Hepatocyte (in vitro differentiated cells): ENCODE measurements around the gene SORCS2. TPM values are rescaled to one million over a fixed set of nuclear protein-coding genes. Genes with fewer than 3 reads are reported as not detected.

ENCODE experiments used
- DNase-seq: peaks from one replicate; pipeline ENCODE4 v3.0.0-alpha.2; 2016; ENCODE audit warnings: low spot score
- H2AFZ ChIP-seq: fragments of 200-600 bp; sonication (generic); 2 replicates; pipeline ENCODE4 v1.6.0; 2016; ENCODE audit warnings: antibody characterized with exemption, mild to moderate bottlenecking
- H3K27ac ChIP-seq: fragments of 200-600 bp; sonication (generic); 2 replicates; pipeline ENCODE4 v1.5.1; 2016; ENCODE audit warnings: mild to moderate bottlenecking
- H3K27me3 ChIP-seq: fragments of 200-600 bp; sonication (generic); 2 replicates; pipeline ENCODE4 v1.6.1; 2016
- H3K36me3 ChIP-seq: fragments of 200-600 bp; sonication (generic); replicated peaks from 2 replicates; pipeline ENCODE4 v1.5.1; 2016; ENCODE audit warnings: low read depth; ENCODE audit not compliant: insufficient read depth
- H3K4me1 ChIP-seq: fragments of 200-600 bp; sonication (generic); 2 replicates; pipeline ENCODE4 v1.5.1; 2016; ENCODE audit warnings: mild to moderate bottlenecking, moderate library complexity; ENCODE audit not compliant: insufficient read depth
- H3K4me2 ChIP-seq: fragments of 200-600 bp; sonication (generic); 2 replicates; pipeline ENCODE4 v1.6.0; 2016
- H3K4me3 ChIP-seq: fragments of 200-600 bp; sonication (generic); 2 replicates; pipeline ENCODE4 v1.5.1; 2016; ENCODE audit warnings: mild to moderate bottlenecking
- H3K79me2 ChIP-seq: fragments of 200-600 bp; sonication (generic); 2 replicates; pipeline ENCODE4 v1.6.0; 2017; ENCODE audit warnings: mild to moderate bottlenecking
- H3K9me2 ChIP-seq: fragments of 200-600 bp; sonication (generic); replicated peaks from 2 replicates; pipeline ENCODE4 v1.6.0; 2017; ENCODE audit warnings: mild to moderate bottlenecking; ENCODE audit not compliant: insufficient read depth
- H3K9me3 ChIP-seq: fragments of 200-600 bp; sonication (generic); 2 replicates; pipeline ENCODE4 v1.5.1; 2016; ENCODE audit warnings: low read depth, mild to moderate bottlenecking
- H4K20me1 ChIP-seq: fragments of 200-600 bp; sonication (generic); 2 replicates; pipeline ENCODE4 v1.6.0; 2016; ENCODE audit warnings: mild to moderate bottlenecking; ENCODE audit not compliant: insufficient read depth, poor library complexity, severe bottlenecking
- EZH2 ChIP-seq: fragments of 200-600 bp; sonication (generic); IDR thresholded peaks from 2 replicates; pipeline ENCODE4 v1.6.1; 2016; ENCODE audit warnings: antibody characterized with exemption, mild to moderate bottlenecking, borderline replicate concordance
- EZH2phosphoT487 ChIP-seq: fragments of 200-600 bp; sonication (generic); IDR thresholded peaks from one replicate; pipeline ENCODE4 v1.6.1; 2018; ENCODE audit warnings: antibody characterized with exemption, mild to moderate bottlenecking, low read depth, moderate library complexity; ENCODE audit not compliant: unreplicated experiment, severe bottlenecking
- WGBS: methylation state at CpG from one replicate; pipeline ENCODE4 v1.1.6; 2016; ENCODE audit warnings: low lambda C conversion rate; ENCODE audit errors: missing lambda C conversion rate; 5-methylcytosine and 5-hydroxymethylcytosine counted together
- polyA plus RNA-seq: library from polyadenylated mRNA; unstranded; fragments of >200 nt; fragmentation: Nextera tagmentation; extraction: Ambion mirVana; gene quantifications from 2 replicates; pipeline ENCODE4 v1.2.1, GENCODE V29; 2016
- total RNA-seq: library from RNA; depleted of rRNA; stranded (reverse); fragments of >200 nt; gene quantifications from 2 replicates; pipeline ENCODE4 v1.2.3, GENCODE V29; 2014
- TF ChIP-seq, protein P1 (sequence below): fragments of 200-600 bp; sonication (generic); IDR thresholded peaks from 2 replicates; pipeline ENCODE4 v1.5.1; 2016; ENCODE audit warnings: antibody characterized with exemption, mild to moderate bottlenecking; ENCODE audit not compliant: poor library complexity

SORCS2 gene
- total and polyA plus RNA-seq, 2 experiments from 2014 or later: 1.6 to 4.8 TPM

DNA sequence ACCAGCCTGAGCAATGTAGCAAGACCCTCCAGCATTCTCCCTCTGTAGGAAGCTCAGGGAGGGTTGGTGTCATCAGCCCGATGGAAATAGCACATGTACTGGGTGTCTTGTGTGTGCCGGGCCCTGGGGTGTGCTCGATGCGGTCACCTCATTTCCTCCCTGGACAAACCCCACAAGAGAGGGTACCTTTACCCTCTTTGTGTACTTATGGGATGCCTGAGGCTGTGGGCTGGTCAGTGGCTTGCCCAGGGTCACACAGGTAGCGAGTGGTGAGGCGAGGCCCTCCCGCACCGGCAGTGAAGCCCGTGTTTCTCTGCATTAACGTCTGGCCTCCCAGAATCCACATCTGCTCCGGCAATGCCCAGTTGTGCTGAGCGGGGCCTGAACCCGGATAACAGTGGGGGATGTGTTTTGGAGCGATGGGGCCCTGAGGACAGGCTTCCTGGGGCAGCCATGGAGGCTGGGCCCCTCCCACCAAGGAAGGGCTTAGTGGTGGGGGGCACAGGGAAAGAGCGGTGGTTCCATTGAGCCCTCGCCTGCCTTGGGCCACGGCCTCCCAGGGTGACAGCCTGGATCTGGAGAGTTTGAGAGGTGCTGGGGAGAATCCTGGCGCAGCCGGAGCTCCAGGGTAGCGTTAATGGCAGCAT is 234.3 kb downstream of the SORCS2 start:
- H3K27ac ChIP-seq: no peak overlapping the region
- no peaks in the 10 kb centered on the region for H3K9me3 ChIP-seq
- no peaks in the 10 kb centered on the region for H3K27me3 ChIP-seq
- WGBS: 94% methylated on average over 20 of the region's 20 CpGs
- H3K4me2 ChIP-seq: no peak overlapping the region
- no peak for DNase-seq
- H3K4me1 ChIP-seq: peaks cover 8% of the 10 kb centered on the region
- no peak for TF ChIP-seq EZH2
- no peaks in the 10 kb centered on the region for H3K79me2 ChIP-seq
- no peak overlapping the region for H3K4me3 ChIP-seq
- no peaks in the 10 kb centered on the region for H4K20me1 ChIP-seq
- H3K36me3 ChIP-seq: no peaks in the 10 kb centered on the region
- H2AFZ ChIP-seq: no peak overlapping the region
- H3K9me2 ChIP-seq: no peaks in the 10 kb centered on the region

DNA sequence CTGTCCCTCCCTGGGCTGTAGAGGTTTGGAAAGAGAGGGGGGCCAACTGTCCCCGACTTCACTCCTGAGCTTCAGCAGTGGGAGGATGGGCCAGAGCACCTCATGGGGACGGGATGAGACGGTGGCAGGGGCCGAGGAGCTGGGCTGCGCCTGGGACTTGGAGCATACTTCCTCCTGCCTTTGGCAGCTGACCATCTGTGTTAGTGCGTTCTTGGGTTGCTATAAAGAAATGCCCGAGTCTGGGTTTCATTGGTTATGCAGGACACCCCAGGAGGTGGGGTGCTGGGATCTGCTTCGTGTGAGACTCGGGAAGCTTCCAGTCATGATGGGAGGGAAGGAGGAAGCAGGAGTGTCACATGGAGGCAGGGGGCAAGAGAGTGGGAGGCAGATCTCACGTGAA is 235.0 kb downstream of the SORCS2 start:
- Histone ChIP-seq H3K4me2 (no peak overlapping the region), H3K27ac (no peak overlapping the region), H3K9me3 (no peaks in the 10 kb centered on the region), H3K27me3 (no peaks in the 10 kb centered on the region), H4K20me1 (no peaks in the 10 kb centered on the region), H3K4me1 (peaks cover 8% of the 10 kb centered on the region), H3K36me3 (no peaks in the 10 kb centered on the region), H3K9me2 (no peaks in the 10 kb centered on the region), H2AFZ (no peak overlapping the region), H3K4me3 (no peak overlapping the region), H3K79me2 (no peaks in the 10 kb centered on the region)
- WGBS: 83% methylated on average over 10 of the region's 10 CpGs
- TF ChIP-seq EZH2phosphoT487: no peak
- no peak for TF ChIP-seq EZH2
- TF ChIP-seq, protein P1, sequence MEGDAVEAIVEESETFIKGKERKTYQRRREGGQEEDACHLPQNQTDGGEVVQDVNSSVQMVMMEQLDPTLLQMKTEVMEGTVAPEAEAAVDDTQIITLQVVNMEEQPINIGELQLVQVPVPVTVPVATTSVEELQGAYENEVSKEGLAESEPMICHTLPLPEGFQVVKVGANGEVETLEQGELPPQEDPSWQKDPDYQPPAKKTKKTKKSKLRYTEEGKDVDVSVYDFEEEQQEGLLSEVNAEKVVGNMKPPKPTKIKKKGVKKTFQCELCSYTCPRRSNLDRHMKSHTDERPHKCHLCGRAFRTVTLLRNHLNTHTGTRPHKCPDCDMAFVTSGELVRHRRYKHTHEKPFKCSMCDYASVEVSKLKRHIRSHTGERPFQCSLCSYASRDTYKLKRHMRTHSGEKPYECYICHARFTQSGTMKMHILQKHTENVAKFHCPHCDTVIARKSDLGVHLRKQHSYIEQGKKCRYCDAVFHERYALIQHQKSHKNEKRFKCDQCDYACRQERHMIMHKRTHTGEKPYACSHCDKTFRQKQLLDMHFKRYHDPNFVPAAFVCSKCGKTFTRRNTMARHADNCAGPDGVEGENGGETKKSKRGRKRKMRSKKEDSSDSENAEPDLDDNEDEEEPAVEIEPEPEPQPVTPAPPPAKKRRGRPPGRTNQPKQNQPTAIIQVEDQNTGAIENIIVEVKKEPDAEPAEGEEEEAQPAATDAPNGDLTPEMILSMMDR: no peak
- DNase-seq: no peak

DNA sequence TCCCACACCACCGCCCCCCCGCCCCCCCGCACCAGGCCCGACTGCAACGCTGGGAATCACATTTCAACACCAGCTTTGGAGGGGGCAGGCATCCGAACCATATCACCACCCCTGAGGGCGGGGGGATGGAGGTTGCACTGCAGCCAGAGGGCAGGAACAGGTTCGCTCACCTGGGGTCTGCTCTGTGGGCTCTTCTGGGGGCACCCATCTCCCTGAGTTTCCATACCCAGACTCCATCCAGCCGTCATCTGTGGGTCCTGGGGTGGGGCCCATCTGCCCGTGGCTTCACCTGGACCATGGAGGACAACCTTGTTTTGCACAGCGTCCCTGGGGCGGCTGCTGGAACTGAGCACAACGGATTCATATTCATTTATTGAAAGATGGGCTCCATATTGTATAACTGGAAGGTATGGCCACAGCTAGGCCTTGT is 235.5 kb downstream of the SORCS2 start:
- WGBS: 92% methylated on average over 8 of the region's 13 CpGs
- H3K4me2 ChIP-seq: no peak overlapping the region
- H4K20me1 ChIP-seq: no peaks in the 10 kb centered on the region
- no peak overlapping the region for H3K27ac ChIP-seq
- no peak overlapping the region for H3K4me3 ChIP-seq
- peaks cover 8% of the 10 kb centered on the region for H3K4me1 ChIP-seq
- no peaks in the 10 kb centered on the region for H3K79me2 ChIP-seq
- no peaks in the 10 kb centered on the region for H3K36me3 ChIP-seq
- DNase-seq: no peak
- TF ChIP-seq, protein P1: no peak
- TF ChIP-seq EZH2phosphoT487: no peak
- no peak for TF ChIP-seq EZH2
- no peaks in the 10 kb centered on the region for H3K9me2 ChIP-seq
- H3K27me3 ChIP-seq: no peaks in the 10 kb centered on the region
- H3K9me3 ChIP-seq: no peaks in the 10 kb centered on the region
- H2AFZ ChIP-seq: no peak overlapping the region

DNA sequence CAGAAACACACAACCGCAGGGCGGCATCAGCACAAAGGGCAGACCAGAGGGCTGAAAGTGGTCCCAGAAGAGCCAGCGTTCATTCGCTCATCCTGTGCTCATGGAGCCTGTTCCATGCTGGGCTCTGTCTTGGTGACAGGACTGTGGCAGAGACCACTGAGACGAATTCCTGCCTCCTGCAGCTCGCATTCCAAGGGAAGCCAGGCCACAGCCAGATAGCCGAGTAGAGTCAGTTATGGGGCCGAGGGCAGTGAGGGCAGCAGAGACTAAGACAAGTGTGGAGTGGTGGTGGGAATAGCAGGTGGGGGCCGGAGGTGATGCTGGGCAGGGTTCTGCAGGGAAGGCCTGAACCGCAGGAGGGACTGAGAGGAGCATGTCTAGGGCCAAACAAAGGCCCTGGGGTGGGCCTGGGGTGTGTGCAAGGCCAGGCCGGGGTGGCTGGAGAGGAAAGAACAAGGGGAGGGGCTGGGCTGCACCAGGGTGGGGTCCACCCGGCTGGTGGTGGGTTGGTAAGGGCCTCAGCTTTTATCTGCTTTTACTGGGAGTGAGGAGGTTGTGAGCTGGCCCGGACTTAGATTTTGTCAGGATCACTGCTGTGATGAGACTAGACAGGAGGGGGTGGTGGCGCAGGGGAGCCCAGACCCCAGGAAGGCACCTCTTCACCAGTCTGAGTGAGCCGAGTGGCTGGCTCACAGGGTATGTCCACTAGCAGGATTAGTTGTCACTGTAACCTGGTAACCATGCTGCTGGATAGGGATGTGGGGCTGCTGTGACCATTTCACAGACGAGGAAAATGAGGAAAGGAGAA is 236.1 kb downstream of the SORCS2 start:
- Histone ChIP-seq H3K9me3 (no peaks in the 10 kb centered on the region), H3K4me2 (no peak overlapping the region)
- 81% methylated on average over 16 of the region's 16 CpGs for WGBS

More for the DNA sequence above, 236.1 kb downstream of the SORCS2 start:
- Histone ChIP-seq H2AFZ (no peak overlapping the region), H3K9me2 (no peaks in the 10 kb centered on the region), H3K27ac (no peak overlapping the region), H3K4me1 (peaks cover 8% of the 10 kb centered on the region), H4K20me1 (no peaks in the 10 kb centered on the region), H3K27me3 (no peaks in the 10 kb centered on the region), H3K79me2 (no peaks in the 10 kb centered on the region), H3K4me3 (no peak overlapping the region), H3K36me3 (no peaks in the 10 kb centered on the region)
- DNase-seq: no peak
- TF ChIP-seq EZH2: no peak
- TF ChIP-seq EZH2phosphoT487: no peak
- TF ChIP-seq, protein P1: no peak
